ENCODE measurements around the gene ATRAID.
A peak's percentile ranks its signal among the peaks of the same experiment; 100 is the strongest.

Gene ATRAID, protein sequence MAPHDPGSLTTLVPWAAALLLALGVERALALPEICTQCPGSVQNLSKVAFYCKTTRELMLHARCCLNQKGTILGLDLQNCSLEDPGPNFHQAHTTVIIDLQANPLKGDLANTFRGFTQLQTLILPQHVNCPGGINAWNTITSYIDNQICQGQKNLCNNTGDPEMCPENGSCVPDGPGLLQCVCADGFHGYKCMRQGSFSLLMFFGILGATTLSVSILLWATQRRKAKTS

GRCh38 chr2:27211943-27212625 lies at the start of gene ATRAID, which contains the start of gene SLC5A6:
Gene ATRAID (plus strand): TSS chr2:27212041. CDS start chr2:27212369, 328 bp downstream.
Gene SLC5A6 (minus strand): TSS chr2:27212268. CDS start chr2:27207650, 4,618 bp downstream.
- Histone ChIP-seq H3K4me1 (ENCODE audit: insufficient read depth, low read length) (peaks cover 57% of the 10 kb centered on the region), H3K9me3 (ENCODE audit: insufficient read depth, low read length, severe bottlenecking) (no peaks in the 10 kb centered on the region), H3K4me3 (ENCODE audit: low read depth in 1 of 2, low read length in 2 of 2) (peak within 1 kb of the TSS; percentile 41 to 62), H3K79me2 (ENCODE audit: insufficient read depth, low read length) (peaks cover 46% of the 10 kb centered on the region), H3K9ac (ENCODE audit: low read depth, low read length) (peak within 1 kb of the TSS; percentile 82), H4K20me1 (ENCODE audit: insufficient read depth, low read length) (0 out of 2 replicates have a peak, but pooled peaks cover 2% of the 10 kb centered on the region), H3K4me2 (ENCODE audit: insufficient read depth, low read length) (peak within 1 kb of the TSS; percentile 81), H3K36me3 (ENCODE audit: insufficient read depth, low read length) (peaks cover 54% of the 10 kb centered on the region), H2AFZ (ENCODE audit: low read depth, low read length) (peak within 1 kb of the TSS; percentile 80), H3K27ac (ENCODE audit: low read length) (peak within 1 kb of the TSS; percentile 99), H3K27me3 (ENCODE audit: insufficient read depth, low read length, poor library complexity) (no peaks in the 10 kb centered on the region)
- peak; percentile 86 for ATAC-seq (ENCODE audit: insufficient read depth, low read depth)
- no peak for TF ChIP-seq EZH2 (IDR thresholded peaks at IDR 0.05; ENCODE audit: borderline replicate concordance, low read depth, low read length, severe bottlenecking)
- no peak for TF ChIP-seq CTCF (IDR thresholded peaks at IDR 0.05; ENCODE audit: borderline replicate concordance, extremely low read depth, low read length, poor library complexity, severe bottlenecking)
- peak; percentile 88 for DNase-seq

DNA sequence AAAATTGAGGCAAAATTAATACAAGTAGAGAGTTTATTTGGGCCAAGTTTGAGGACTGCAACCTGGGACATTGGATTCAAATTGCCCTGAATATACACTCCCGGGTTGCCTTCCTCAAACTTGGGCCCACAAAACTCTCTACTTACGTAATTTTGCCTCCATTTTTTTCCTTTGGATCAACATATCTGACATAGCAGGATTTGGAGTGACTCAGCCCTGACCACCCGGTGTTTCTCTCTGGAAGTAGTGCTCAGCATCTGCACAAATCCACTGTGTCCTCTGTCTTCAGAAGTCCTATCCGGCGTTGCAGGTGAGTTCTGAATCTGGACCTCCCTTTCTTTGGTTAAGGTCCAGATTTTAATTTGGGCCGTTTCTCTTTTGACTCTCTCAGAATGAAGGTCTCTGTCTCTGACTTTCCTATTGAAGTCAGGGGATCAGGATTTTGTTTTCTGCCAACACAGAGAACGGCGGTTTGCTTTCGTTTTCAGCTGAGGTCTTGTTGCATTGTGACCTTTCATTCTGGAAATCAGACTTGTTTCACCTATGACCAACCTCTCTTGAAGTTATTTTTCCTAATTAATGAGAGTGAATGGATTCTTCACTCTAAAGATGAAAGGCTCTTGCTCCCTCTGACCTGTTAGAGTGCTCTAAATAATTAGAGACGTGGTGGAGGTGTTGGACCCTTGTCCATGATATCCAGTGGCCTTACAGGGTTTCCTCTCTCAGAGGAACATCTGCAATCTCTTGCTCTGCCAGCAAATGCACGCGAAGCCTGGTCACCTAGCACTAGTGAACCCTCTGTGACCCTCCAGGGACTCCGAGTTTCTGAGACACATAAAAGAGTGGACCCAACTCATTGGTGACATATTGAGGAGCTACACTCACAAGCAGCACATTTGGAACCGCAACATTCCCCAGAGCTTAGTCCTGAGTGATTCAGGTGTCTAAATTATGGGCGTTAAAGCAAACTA lies 49.4 kb upstream of the ATRAID start:
- ATAC-seq (ENCODE audit: insufficient read depth, low read depth) (no peak), DNase-seq (no peak)
- H3K4me3 ChIP-seq (ENCODE audit: low read depth in 1 of 2, low read length in 2 of 2) = no peak overlapping the region
- no peak overlapping the region for H2AFZ ChIP-seq (ENCODE audit: low read depth, low read length)
- H4K20me1 ChIP-seq (ENCODE audit: insufficient read depth, low read length) = no peaks in the 10 kb centered on the region
- no peaks in the 10 kb centered on the region for H3K36me3 ChIP-seq (ENCODE audit: insufficient read depth, low read length)
- no peak overlapping the region for H3K9ac ChIP-seq (ENCODE audit: low read depth, low read length)
- H3K27ac ChIP-seq (ENCODE audit: low read length) = no peak overlapping the region
- TF ChIP-seq EZH2 (IDR thresholded peaks at IDR 0.05; ENCODE audit: borderline replicate concordance, low read depth, low read length, severe bottlenecking) = no peak
- TF ChIP-seq CTCF (IDR thresholded peaks at IDR 0.05; ENCODE audit: borderline replicate concordance, extremely low read depth, low read length, poor library complexity, severe bottlenecking) = no peak
- H3K27me3 ChIP-seq (ENCODE audit: insufficient read depth, low read length, poor library complexity) = peaks cover 3% of the 10 kb centered on the region
- no peaks in the 10 kb centered on the region for H3K79me2 ChIP-seq (ENCODE audit: insufficient read depth, low read length)
- H3K4me2 ChIP-seq (ENCODE audit: insufficient read depth, low read length) = no peak overlapping the region
- no peaks in the 10 kb centered on the region for H3K9me3 ChIP-seq (ENCODE audit: insufficient read depth, low read length, severe bottlenecking)
- H3K4me1 ChIP-seq (ENCODE audit: insufficient read depth, low read length) = no peaks in the 10 kb centered on the region

- no peak overlapping the region for H3K4me3 ChIP-seq (ENCODE audit: low read depth in 1 of 2, low read length in 2 of 2)
- ATAC-seq (ENCODE audit: insufficient read depth, low read depth) (no peak), DNase-seq (no peak)
- peaks cover 3% of the 10 kb centered on the region for H3K27me3 ChIP-seq (ENCODE audit: insufficient read depth, low read length, poor library complexity)
- H3K9ac ChIP-seq (ENCODE audit: low read depth, low read length) = no peak overlapping the region
- TF ChIP-seq EZH2 (IDR thresholded peaks at IDR 0.05; ENCODE audit: borderline replicate concordance, low read depth, low read length, severe bottlenecking) = no peak
- no peak for TF ChIP-seq CTCF (IDR thresholded peaks at IDR 0.05; ENCODE audit: borderline replicate concordance, extremely low read depth, low read length, poor library complexity, severe bottlenecking)
- no peak overlapping the region for H3K27ac ChIP-seq (ENCODE audit: low read length)
- H3K9me3 ChIP-seq (ENCODE audit: insufficient read depth, low read length, severe bottlenecking) = no peaks in the 10 kb centered on the region
- no peaks in the 10 kb centered on the region for H4K20me1 ChIP-seq (ENCODE audit: insufficient read depth, low read length)
- peaks cover 3% of the 10 kb centered on the region for H3K4me1 ChIP-seq (ENCODE audit: insufficient read depth, low read length)
- no peak overlapping the region for H3K4me2 ChIP-seq (ENCODE audit: insufficient read depth, low read length)
- H2AFZ ChIP-seq (ENCODE audit: low read depth, low read length) = no peak overlapping the region
- H3K79me2 ChIP-seq (ENCODE audit: insufficient read depth, low read length) = no peaks in the 10 kb centered on the region
- no peaks in the 10 kb centered on the region for H3K36me3 ChIP-seq (ENCODE audit: insufficient read depth, low read length)
Measured at GRCh38 chr2:27164960-27165763, 46.7 kb upstream of the ATRAID start.
